ENCODE measurements around the gene MCTP1. TPM values are rescaled to one million over a fixed set of nuclear protein-coding genes. Genes with fewer than 3 reads are reported as not detected.

The MCTP1 gene
- total RNA-seq, 1 experiment from 2014 or later, result 2.5 TPM

GRCh38 chr5:94740286-94740685, 544.6 kb downstream of the MCTP1 start:
- Histone ChIP-seq H4K91ac (ENCODE audit: insufficient read length, low read depth, low read length) (no peak overlapping the region), H4K5ac (ENCODE audit: insufficient read length, low read depth, low read length) (no peak overlapping the region), H4K20me1 (ENCODE audit: control insufficient read depth, insufficient read depth, insufficient read length) (no peaks in the 10 kb centered on the region), H3K9me3 (ENCODE audit: control insufficient read depth, low read depth, low read length) (no peaks in the 10 kb centered on the region), H3K9ac (ENCODE audit: extremely low read depth, insufficient read length, low read length) (no peak overlapping the region), H3K56ac (ENCODE audit: insufficient read length, low read depth, low read length) (no peak overlapping the region), H3K27me3 (ENCODE audit: insufficient read depth, low read length) (no peaks in the 10 kb centered on the region), H3K23me2 (ENCODE audit: insufficient read length, low read depth, low read length, poor library complexity, severe bottlenecking) (no peaks in the 10 kb centered on the region), H3T11ph (ENCODE audit: low read length) (no peak overlapping the region), H3K79me2 (ENCODE audit: insufficient read depth, low read length) (no peaks in the 10 kb centered on the region), H2BK120ac (ENCODE audit: low read depth, low read length, poor library complexity, severe bottlenecking) (no peak overlapping the region), H3K27ac (ENCODE audit: insufficient read length, low read depth, low read length) (no peak overlapping the region), H3K14ac (ENCODE audit: insufficient read depth, low read length) (no peak overlapping the region), H2BK15ac (ENCODE audit: low read depth, low read length) (no peak overlapping the region), H2AK5ac (ENCODE audit: insufficient read length, low read length) (no peak overlapping the region), H4K8ac (replicated peaks; ENCODE audit: insufficient read length, low read depth, low read length) (no peak overlapping the region), H3K4me1 (ENCODE audit: insufficient read depth, low read length) (no peaks in the 10 kb centered on the region), H2BK12ac (ENCODE audit: insufficient read length, low read depth, low read length) (no peak overlapping the region), H3K4ac (ENCODE audit: low read depth, low read length) (no peak overlapping the region), H3K18ac (ENCODE audit: insufficient read length, low read depth, low read length) (no peak overlapping the region), H3K79me1 (ENCODE audit: insufficient read depth, low read depth, low read length, poor library complexity, severe bottlenecking) (no peaks in the 10 kb centered on the region), H3K4me2 (ENCODE audit: insufficient read depth, insufficient read length, low read length) (no peak overlapping the region), H2BK20ac (ENCODE audit: low read depth, low read length, poor library complexity, severe bottlenecking) (no peak overlapping the region), H2BK5ac (ENCODE audit: insufficient read length, low read length) (no peak overlapping the region), H3K23ac (ENCODE audit: insufficient read length, low read depth, low read length) (no peak overlapping the region), H2AFZ (ENCODE audit: low read length) (no peak overlapping the region)
- Mint-ChIP-seq H3K9me3 (no peaks in the 10 kb centered on the region), H3K36me3 (ENCODE audit: insufficient read depth in 1 of 3, low read depth in 3 of 3) (no peaks in the 10 kb centered on the region), H3K27ac (no peak overlapping the region), H3K4me1 (peaks cover 11% of the 10 kb centered on the region in 2 experiments), H3K27me3 (ENCODE audit: low read depth) (no peaks in the 10 kb centered on the region), H3K4me3 (no peak overlapping the region)
- WGBS (ENCODE audit: extremely low coverage, insufficient read length, low lambda C conversion rate), result no CpG with 5 or more reads among the region's 2 CpGs
- TF ChIP-seq, protein P1, sequence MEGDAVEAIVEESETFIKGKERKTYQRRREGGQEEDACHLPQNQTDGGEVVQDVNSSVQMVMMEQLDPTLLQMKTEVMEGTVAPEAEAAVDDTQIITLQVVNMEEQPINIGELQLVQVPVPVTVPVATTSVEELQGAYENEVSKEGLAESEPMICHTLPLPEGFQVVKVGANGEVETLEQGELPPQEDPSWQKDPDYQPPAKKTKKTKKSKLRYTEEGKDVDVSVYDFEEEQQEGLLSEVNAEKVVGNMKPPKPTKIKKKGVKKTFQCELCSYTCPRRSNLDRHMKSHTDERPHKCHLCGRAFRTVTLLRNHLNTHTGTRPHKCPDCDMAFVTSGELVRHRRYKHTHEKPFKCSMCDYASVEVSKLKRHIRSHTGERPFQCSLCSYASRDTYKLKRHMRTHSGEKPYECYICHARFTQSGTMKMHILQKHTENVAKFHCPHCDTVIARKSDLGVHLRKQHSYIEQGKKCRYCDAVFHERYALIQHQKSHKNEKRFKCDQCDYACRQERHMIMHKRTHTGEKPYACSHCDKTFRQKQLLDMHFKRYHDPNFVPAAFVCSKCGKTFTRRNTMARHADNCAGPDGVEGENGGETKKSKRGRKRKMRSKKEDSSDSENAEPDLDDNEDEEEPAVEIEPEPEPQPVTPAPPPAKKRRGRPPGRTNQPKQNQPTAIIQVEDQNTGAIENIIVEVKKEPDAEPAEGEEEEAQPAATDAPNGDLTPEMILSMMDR (conservative IDR thresholded peaks at IDR 0.05), result no peak
- no peak for DNase-seq

Measured in H9 (cell line).